ENCODE data around the gene GALNT10.

- TF ChIP-seq CTCF (IDR thresholded peaks at IDR 0.05) (no peak), POLR2A (IDR thresholded peaks at IDR 0.05) (no peak)
These were observed 48.4 kb downstream of the GALNT10 start for GRCh38 chr5:154238776-154239481.
